C4-2B (cell line): ENCODE results near the gene PXDC1.

Experiments
- ZFX ChIP-seq: fragments of 450-650 bp; IDR thresholded peaks from 2 replicates; pipeline ENCODE4 v1.6.1; 2017
- TF ChIP-seq, protein P1 (sequence below): fragments of 450-650 bp; conservative IDR thresholded peaks from 2 replicates; pipeline ENCODE4 v1.5.1; 2017; ENCODE audit warnings: mild to moderate bottlenecking

- TF ChIP-seq, protein P1, sequence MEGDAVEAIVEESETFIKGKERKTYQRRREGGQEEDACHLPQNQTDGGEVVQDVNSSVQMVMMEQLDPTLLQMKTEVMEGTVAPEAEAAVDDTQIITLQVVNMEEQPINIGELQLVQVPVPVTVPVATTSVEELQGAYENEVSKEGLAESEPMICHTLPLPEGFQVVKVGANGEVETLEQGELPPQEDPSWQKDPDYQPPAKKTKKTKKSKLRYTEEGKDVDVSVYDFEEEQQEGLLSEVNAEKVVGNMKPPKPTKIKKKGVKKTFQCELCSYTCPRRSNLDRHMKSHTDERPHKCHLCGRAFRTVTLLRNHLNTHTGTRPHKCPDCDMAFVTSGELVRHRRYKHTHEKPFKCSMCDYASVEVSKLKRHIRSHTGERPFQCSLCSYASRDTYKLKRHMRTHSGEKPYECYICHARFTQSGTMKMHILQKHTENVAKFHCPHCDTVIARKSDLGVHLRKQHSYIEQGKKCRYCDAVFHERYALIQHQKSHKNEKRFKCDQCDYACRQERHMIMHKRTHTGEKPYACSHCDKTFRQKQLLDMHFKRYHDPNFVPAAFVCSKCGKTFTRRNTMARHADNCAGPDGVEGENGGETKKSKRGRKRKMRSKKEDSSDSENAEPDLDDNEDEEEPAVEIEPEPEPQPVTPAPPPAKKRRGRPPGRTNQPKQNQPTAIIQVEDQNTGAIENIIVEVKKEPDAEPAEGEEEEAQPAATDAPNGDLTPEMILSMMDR, result no peak
- no peak for TF ChIP-seq ZFX
Observed at GRCh38 chr6:3784423-3784822, 32.9 kb upstream of the PXDC1 start.
